Suprapubic skin (tissue), 3 donors: ENCODE measurements around the gene CEP70.

Experiments
- EP300 ChIP-seq: sonication (generic); formaldehyde crosslinking; IDR thresholded peaks from one replicate; pipeline ENCODE4 v1.6.1; 2017; ENCODE audit warnings: antibody characterized with exemption
- POLR2A ChIP-seq, 2 donors: fragments of 450-650 bp; IDR thresholded peaks; one replicate each; pipeline ENCODE4 v1.6.1; 2017; ENCODE audit warnings: antibody characterized with exemption in 2 of 2, mild to moderate bottlenecking in 2 of 2, moderate library complexity in 2 of 2
- TF ChIP-seq, protein P1 (sequence below), 2 donors: fragments of 200-600 bp in 1 of 2; fragments of 450-650 bp in 1 of 2; sonication (generic) in 1 of 2; IDR thresholded peaks; one replicate each; pipeline ENCODE4 v1.5.1; 2016 to 2019; ENCODE audit warnings: antibody characterized with exemption in 2 of 2, mild to moderate bottlenecking in 1 of 2, moderate library complexity in 1 of 2

DNA sequence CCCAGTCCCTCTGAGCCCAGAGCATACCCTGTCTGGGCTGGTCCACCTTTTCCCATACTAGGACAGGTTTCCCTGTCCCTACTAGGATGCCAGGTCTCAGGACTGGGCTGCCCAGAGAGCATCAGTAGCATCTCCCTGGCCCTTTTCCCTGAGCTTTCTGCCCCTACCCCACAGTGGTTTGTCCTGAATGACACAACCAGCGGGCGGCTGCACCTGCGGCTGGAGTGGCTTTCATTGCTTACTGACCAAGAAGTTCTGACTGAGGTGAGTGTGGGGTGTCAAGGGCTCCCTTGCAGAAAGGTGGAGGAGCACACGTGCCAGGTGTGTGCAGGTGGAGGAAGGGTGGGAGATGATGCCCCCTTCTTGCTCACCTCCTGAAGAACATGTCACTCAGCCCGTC is 126.1 kb downstream of the CEP70 start:
- TF ChIP-seq POLR2A (IDR thresholded peaks at IDR 0.05) (no peak), EP300 (no peak)
- TF ChIP-seq, protein P1, sequence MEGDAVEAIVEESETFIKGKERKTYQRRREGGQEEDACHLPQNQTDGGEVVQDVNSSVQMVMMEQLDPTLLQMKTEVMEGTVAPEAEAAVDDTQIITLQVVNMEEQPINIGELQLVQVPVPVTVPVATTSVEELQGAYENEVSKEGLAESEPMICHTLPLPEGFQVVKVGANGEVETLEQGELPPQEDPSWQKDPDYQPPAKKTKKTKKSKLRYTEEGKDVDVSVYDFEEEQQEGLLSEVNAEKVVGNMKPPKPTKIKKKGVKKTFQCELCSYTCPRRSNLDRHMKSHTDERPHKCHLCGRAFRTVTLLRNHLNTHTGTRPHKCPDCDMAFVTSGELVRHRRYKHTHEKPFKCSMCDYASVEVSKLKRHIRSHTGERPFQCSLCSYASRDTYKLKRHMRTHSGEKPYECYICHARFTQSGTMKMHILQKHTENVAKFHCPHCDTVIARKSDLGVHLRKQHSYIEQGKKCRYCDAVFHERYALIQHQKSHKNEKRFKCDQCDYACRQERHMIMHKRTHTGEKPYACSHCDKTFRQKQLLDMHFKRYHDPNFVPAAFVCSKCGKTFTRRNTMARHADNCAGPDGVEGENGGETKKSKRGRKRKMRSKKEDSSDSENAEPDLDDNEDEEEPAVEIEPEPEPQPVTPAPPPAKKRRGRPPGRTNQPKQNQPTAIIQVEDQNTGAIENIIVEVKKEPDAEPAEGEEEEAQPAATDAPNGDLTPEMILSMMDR (IDR thresholded peaks at IDR 0.05): no peak
